A549 (cell line): ENCODE data around the gene ZNF280C. TPM values are rescaled to one million over a fixed set of nuclear protein-coding genes. Genes with fewer than 3 reads are reported as not detected.

Source experiments
- NPAS2 ChIP-seq: fragments of 250-450 bp; sonication (Bioruptor Pico); IDR thresholded peaks from 2 replicates; pipeline ENCODE4 v1.8.0; 2022; ENCODE audit warnings: mild to moderate bottlenecking, moderate library complexity, borderline replicate concordance
- polyA plus RNA-seq, 4 experiments: library from polyadenylated mRNA; depleted of rRNA in 3 of 4; stranded (reverse); fragments of >200 nt; fragmentation: RNase III in 1 of 4; extraction: RNeasy Plus Mini Kit Qiagen cat#74134 plus additional on column Dnase treatment in 1 of 4; gene quantifications; 2 replicates in 3 of 4; 3 replicates in 1 of 4; pipeline ENCODE4 v1.2.3, GENCODE V29; 2011 to 2017
- small RNA-seq, 6 experiments: library from RNA; depleted of rRNA; stranded (forward); fragments of <200 nt; gene quantifications; one replicate each; pipeline ENCODE3, GENCODE V24; 2012
- TF ChIP-seq, protein P1 (sequence below): fragments of >200 bp; sonication (Bioruptor Twin); formaldehyde crosslinking; IDR thresholded peaks from 2 replicates; pipeline ENCODE4 v1.6.1; 2016

ZNF280C gene
- polyA plus RNA-seq, 2 of the 4 experiments (the other 2 are of a cell fraction), result 3.9 to 18.8 TPM

DNA sequence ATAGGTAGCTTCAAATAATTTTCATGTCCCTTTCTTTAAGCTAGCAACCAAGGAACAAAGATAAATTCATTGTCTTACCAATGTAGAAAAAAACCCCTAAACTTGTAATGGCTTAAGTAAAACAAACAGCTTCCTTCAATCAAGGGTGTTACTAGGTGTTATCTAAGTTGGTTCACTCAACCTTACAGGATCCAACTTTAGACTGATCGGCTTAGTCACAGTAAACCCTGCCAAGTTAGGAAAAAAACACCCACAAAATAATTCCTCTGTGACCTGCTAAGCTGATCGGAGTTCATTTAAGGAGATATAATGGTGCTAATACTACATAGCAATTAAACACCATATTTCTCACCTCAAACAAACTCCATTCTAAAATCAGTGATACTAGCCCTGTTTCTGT lies 113.1 kb downstream of the ZNF280C start (continued):
- TF ChIP-seq, protein P1, sequence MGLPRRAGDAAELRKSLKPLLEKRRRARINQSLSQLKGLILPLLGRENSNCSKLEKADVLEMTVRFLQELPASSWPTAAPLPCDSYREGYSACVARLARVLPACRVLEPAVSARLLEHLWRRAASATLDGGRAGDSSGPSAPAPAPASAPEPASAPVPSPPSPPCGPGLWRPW, result no peak
- no peak for TF ChIP-seq NPAS2 (CRISPR knock-in tag)
- TF ChIP-seq, all 56 proteins: peak for 0

Small RNAs within 50 kb of the gene (small RNA-seq; reads per million reads assigned to genes)
- 0 reads per million in 6 experiments for gene RNU6-1130P

Other genes starting within 250 kb of the ZNF280C start
- 18.0 and 18.4 TPM in 2 replicates for gene ELF4, start 158.4 kb downstream of the ZNF280C start, polyA plus RNA-seq (2011; rRNA removed)
- 16.0 to 17.0 TPM (median 16.8 TPM) in 3 replicates for gene ELF4, start 158.4 kb downstream of the ZNF280C start, polyA plus RNA-seq (2017; fragmentation: RNase III; extraction: RNeasy Plus Mini Kit Qiagen cat#74134 plus additional on column Dnase treatment)
- 76.9 and 103 TPM in 2 replicates for gene AIFM1, start 103.1 kb downstream of the ZNF280C start, polyA plus RNA-seq (2011; rRNA removed)
- 84.3 to 90.2 TPM (median 86.8 TPM) in 3 replicates for gene AIFM1, start 103.1 kb downstream of the ZNF280C start, polyA plus RNA-seq (2017; fragmentation: RNase III; extraction: RNeasy Plus Mini Kit Qiagen cat#74134 plus additional on column Dnase treatment)
- 0.31 and 0.50 TPM in 2 replicates for gene RAB33A, start 96.9 kb downstream of the ZNF280C start, polyA plus RNA-seq (2011; rRNA removed)
- gene RAB33A, start 96.9 kb downstream of the ZNF280C start, polyA plus RNA-seq (2017; fragmentation: RNase III; extraction: RNeasy Plus Mini Kit Qiagen cat#74134 plus additional on column Dnase treatment), result 0.09 to 0.32 TPM (median 0.12 TPM) in 3 replicates
- gene SLC25A14, start 71.0 kb upstream of the ZNF280C start, polyA plus RNA-seq (2011; rRNA removed), result 28.8 and 34.8 TPM in 2 replicates
- 21.0 to 23.0 TPM (median 22.2 TPM) in 3 replicates for gene SLC25A14, start 71.0 kb upstream of the ZNF280C start, polyA plus RNA-seq (2017; fragmentation: RNase III; extraction: RNeasy Plus Mini Kit Qiagen cat#74134 plus additional on column Dnase treatment)
- gene GPR119, start 116.8 kb upstream of the ZNF280C start, polyA plus RNA-seq (2011; rRNA removed), result not detected in 2 replicates
- not detected in 3 replicates for gene GPR119, start 116.8 kb upstream of the ZNF280C start, polyA plus RNA-seq (2017; fragmentation: RNase III; extraction: RNeasy Plus Mini Kit Qiagen cat#74134 plus additional on column Dnase treatment)
- gene RBMX2, start 133.1 kb upstream of the ZNF280C start, polyA plus RNA-seq (2011; rRNA removed), result 27.2 and 34.5 TPM in 2 replicates
- gene RBMX2, start 133.1 kb upstream of the ZNF280C start, polyA plus RNA-seq (2017; fragmentation: RNase III; extraction: RNeasy Plus Mini Kit Qiagen cat#74134 plus additional on column Dnase treatment), result 31.0 to 31.5 TPM (median 31.1 TPM) in 3 replicates